ENCODE data around the gene LHX3. TPM values are rescaled to one million over a fixed set of nuclear protein-coding genes. Genes with fewer than 3 reads are reported as not detected.

Gene LHX3
- total RNA-seq, 2 donors from 2014 or later = 0.16 TPM; not detected in 1

GRCh38 chr9:136189394-136190236, 15.3 kb downstream of the LHX3 start:
- DNase-seq (ENCODE audit: low spot score) = no peak
- no peaks in the 10 kb centered on the region for H3K9me3 ChIP-seq
- no peak for TF ChIP-seq CTCF (IDR thresholded peaks at IDR 0.05)
- no peak overlapping the region for H3K27ac ChIP-seq
- H3K36me3 ChIP-seq = no peaks in the 10 kb centered on the region
- H3K27me3 ChIP-seq = peaks cover 5 to 30% of the 10 kb centered on the region in 2 donors
- no peak overlapping the region for H3K4me3 ChIP-seq
- H3K4me1 ChIP-seq = peaks cover 0 to 17% of the 10 kb centered on the region in 2 donors

GRCh38 chr9:136187683-136188586, 17.0 kb downstream of the LHX3 start:
- no peak for DNase-seq (ENCODE audit: low spot score)
- TF ChIP-seq CTCF (IDR thresholded peaks at IDR 0.05) = no peak
- H3K27me3 ChIP-seq = peaks cover 0 to 17% of the 10 kb centered on the region in 2 donors

GRCh38 chr9:136187197-136187596, 17.7 kb downstream of the LHX3 start:
- H3K36me3 ChIP-seq = no peaks in the 10 kb centered on the region
- no peak overlapping the region for H3K4me3 ChIP-seq
- H3K27me3 ChIP-seq = peaks cover 0 to 9% of the 10 kb centered on the region in 2 donors
- H3K9me3 ChIP-seq = no peaks in the 10 kb centered on the region
- peaks cover 0 to under 1% of the 10 kb centered on the region in 2 donors for H3K4me1 ChIP-seq
- TF ChIP-seq CTCF (IDR thresholded peaks at IDR 0.05) = no peak
- no peak for DNase-seq (ENCODE audit: low spot score)
- H3K27ac ChIP-seq = no peak overlapping the region

More at GRCh38 chr9:136187683-136188586, 17.0 kb downstream of the LHX3 start:
- Histone ChIP-seq H3K4me1 (peaks cover 0 to 8% of the 10 kb centered on the region in 2 donors), H3K36me3 (no peaks in the 10 kb centered on the region), H3K9me3 (no peaks in the 10 kb centered on the region), H3K4me3 (no peak overlapping the region), H3K27ac (no peak overlapping the region)

GRCh38 chr9:136186386-136186785, 18.5 kb downstream of the LHX3 start:
- no peak for DNase-seq (ENCODE audit: low spot score)
- TF ChIP-seq CTCF (IDR thresholded peaks at IDR 0.05) = no peak
- Histone ChIP-seq H3K36me3 (no peaks in the 10 kb centered on the region), H3K27ac (no peak overlapping the region), H3K4me3 (no peak overlapping the region), H3K27me3 (peaks cover 0 to 1% of the 10 kb centered on the region in 2 donors), H3K4me1 (no peaks in the 10 kb centered on the region), H3K9me3 (no peaks in the 10 kb centered on the region)

- H3K9me3 ChIP-seq = no peaks in the 10 kb centered on the region
- no peaks in the 10 kb centered on the region for H3K4me1 ChIP-seq
- H3K4me3 ChIP-seq = no peak overlapping the region
- no peak for TF ChIP-seq CTCF (IDR thresholded peaks at IDR 0.05)
- no peaks in the 10 kb centered on the region for H3K36me3 ChIP-seq
- DNase-seq (ENCODE audit: low spot score) = no peak
- no peaks in the 10 kb centered on the region for H3K27me3 ChIP-seq
- no peak overlapping the region for H3K27ac ChIP-seq
Observed at GRCh38 chr9:136185596-136186366, 19.1 kb downstream of the LHX3 start.

Measured in right atrium auricular region (tissue), 2 donors.